GM13977 (cell line): ENCODE measurements around the gene KRTAP19-2.
A peak's percentile ranks its signal among the peaks of the same experiment; 100 is the strongest.
"Not testable (repeated sequence)": the region's sequence is repeated elsewhere in the genome, so short reads cannot be mapped to it uniquely, and the experiment has no call there.

ENCODE experiments used
- DNase-seq: peaks from one replicate; pipeline ENCODE4 v3.0.0; 2012; ENCODE audit warnings: low spot score
- in situ Hi-C: fragments of 300-500 bp; cut with MboI; formaldehyde crosslinking; loops from one replicate; pipeline ENCODE4 v1.12.0; 2022; ENCODE audit warnings: low sequenced_read_pairs, low pct_unique_long_range_greater_than_20kb, mixed read lengths, inconsistent platforms; ENCODE audit not compliant: unreplicated experiment
- TF ChIP-seq, protein P1 (sequence below): IDR thresholded peaks from 2 replicates; pipeline ENCODE4 v1.5.1; 2012; ENCODE audit warnings: mild to moderate bottlenecking, control low read depth; ENCODE audit not compliant: insufficient read depth; ENCODE audit errors: extremely low read depth, missing control alignments

Gene KRTAP19-2, protein sequence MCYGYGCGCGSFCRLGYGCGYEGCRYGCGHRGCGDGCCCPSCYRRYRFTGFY

DNA sequence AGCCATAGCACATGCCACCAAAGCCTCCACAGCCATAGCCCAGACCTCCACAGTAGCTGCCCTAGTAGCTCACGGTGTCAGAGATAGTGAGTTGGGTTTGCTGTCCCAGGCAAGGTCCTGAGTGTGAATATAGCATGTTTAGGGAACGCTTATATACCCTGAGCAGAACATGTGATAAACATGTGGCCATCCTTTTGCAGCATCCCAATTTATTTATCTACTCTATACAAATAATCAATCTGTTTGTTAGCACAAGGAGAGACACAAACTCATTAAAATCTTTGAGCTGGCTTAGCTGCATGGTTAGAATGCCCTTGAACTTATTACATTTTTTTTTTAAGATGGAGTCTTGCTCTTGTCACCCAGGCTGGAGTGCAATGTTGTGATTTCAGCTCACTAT lies at the start of gene KRTAP19-2:
Gene KRTAP19-2 (minus strand): TSS at position 101 of the 400 bp plus-strand sequence. CDS start 88 bp downstream, at position 13.
- DNase-seq = no peak
- in situ Hi-C loops = no loop called here
- TF ChIP-seq, protein P1, sequence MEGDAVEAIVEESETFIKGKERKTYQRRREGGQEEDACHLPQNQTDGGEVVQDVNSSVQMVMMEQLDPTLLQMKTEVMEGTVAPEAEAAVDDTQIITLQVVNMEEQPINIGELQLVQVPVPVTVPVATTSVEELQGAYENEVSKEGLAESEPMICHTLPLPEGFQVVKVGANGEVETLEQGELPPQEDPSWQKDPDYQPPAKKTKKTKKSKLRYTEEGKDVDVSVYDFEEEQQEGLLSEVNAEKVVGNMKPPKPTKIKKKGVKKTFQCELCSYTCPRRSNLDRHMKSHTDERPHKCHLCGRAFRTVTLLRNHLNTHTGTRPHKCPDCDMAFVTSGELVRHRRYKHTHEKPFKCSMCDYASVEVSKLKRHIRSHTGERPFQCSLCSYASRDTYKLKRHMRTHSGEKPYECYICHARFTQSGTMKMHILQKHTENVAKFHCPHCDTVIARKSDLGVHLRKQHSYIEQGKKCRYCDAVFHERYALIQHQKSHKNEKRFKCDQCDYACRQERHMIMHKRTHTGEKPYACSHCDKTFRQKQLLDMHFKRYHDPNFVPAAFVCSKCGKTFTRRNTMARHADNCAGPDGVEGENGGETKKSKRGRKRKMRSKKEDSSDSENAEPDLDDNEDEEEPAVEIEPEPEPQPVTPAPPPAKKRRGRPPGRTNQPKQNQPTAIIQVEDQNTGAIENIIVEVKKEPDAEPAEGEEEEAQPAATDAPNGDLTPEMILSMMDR = no peak

DNA sequence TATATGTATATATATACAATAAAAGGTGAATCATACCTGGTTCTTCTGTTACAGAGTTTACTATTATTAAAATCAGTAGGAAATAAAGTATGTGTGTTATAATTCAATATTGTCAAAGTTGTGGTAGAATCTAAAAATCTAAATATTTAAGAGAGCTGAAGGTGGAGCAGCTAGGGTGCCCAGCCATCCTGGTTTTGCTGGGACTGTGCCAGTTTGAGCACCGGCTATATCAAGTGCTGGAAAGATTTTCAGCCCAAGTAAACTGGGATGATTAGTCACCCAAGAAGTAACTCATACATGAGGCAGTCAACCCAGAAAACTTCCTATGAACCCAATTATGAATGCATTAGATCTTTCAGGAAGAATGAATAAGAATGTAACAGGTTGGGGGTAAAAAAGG lies 31.6 kb upstream of the KRTAP19-2 start:
- TF ChIP-seq, protein P1 = no peak
- DNase-seq = no peak
- in situ Hi-C loops = no loop called here

DNA sequence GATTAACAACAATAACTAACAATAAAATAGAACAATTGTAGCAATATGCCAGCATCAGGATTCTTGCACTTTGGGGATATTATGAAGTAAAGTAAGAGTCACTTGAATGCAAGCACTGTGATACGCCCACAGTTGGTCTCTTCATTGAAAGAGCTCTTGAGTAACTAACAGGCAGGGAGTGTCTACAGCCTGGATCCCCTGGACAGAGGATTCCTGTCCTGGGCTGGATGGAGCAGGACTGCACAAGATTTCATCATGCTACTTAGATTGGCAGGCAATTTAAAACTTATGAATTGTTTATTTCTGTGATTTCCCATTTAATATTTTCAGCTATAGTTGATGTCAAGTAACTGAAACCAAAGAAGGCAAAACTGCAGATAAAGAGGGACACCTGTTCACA lies 28.4 kb upstream of the KRTAP19-2 start:
- in situ Hi-C loops = no loop called here
- DNase-seq = no peak
- TF ChIP-seq, protein P1 = no peak

DNA sequence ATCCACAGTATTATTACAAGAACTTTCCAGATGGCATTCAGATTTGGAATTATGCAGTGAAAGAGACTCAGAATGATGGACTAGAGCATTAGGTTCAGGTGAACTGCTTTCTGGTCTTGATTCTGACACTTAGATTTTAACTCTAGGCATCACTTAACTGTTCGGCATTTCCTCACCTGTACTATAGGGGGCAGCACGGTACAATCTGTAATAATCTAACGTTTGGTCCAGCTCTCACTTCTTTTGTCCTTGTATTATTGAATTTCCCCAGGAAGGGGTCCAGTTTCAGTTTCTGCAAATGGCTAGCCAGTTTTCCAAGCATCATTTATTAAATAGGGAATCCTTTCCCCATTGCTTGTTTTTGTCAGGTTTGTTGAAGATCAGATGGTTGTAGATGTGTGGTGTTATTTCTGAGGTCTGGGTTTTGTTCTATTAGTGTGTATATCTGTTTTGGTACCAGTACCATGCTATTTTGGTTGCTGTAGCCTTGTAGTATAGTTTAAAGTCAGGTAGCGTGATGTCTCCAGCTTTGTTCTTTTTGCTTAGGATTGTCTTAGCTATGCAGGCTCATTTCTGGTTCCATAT lies 18.5 kb upstream of the KRTAP19-2 start:
- DNase-seq, in situ Hi-C loops: not testable (repeated sequence)
- TF ChIP-seq, protein P1 = peak; percentile 20

DNA sequence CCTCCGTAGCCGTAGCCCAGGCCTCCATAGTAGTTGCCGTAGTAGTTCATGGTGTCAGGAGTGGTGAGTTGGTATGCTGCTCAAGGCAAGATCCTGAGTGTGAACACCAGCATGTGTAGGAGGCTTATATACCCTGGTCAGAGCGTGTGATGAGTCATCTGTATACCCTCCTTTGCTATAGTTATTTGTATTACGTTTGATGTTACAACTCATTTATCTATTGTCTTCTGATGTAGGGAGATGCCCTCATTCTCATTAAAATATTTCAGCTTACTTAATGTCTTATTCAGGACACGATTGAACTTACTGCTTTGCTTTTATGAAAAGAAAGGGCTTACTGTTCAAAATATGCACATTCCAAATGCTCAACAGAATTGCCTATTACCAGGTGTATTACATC lies 14.8 kb upstream of the KRTAP19-2 start, which contains the start of gene KRTAP19-5:
Gene KRTAP19-5 (minus strand): TSS at position 101 of the 400 bp plus-strand sequence. CDS start 51 bp downstream, at position 50.
- TF ChIP-seq, protein P1 = no peak
- DNase-seq = no peak
- in situ Hi-C loops = no loop called here

DNA sequence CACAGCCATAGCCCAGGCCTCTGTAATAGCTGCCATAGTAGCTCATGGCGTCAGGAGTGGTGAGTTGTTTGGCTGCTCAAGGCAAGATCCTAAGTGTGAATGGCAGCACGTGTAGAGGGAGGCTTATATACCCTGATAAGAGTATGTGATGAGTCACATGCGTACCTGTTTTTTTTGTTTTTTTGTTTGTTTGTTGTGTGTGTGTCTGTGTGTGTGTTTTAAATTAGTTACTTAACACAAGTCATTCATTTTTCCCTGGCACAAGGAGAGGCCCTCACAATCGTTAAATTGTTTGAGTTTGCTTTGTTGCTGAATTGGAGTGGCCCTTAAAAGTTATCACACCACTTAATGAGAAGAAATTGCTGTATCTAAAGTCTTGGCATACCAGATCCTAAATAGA lies 9.8 kb upstream of the KRTAP19-2 start, which contains the start of gene KRTAP19-4:
Gene KRTAP19-4 (minus strand): TSS at position 101 of the 400 bp plus-strand sequence. CDS start 55 bp downstream, at position 46.
- TF ChIP-seq, protein P1 = no peak
- no peak for DNase-seq
- in situ Hi-C loops = no loop called here
